ENCODE measurements around the gene BCAS3.

DNA sequence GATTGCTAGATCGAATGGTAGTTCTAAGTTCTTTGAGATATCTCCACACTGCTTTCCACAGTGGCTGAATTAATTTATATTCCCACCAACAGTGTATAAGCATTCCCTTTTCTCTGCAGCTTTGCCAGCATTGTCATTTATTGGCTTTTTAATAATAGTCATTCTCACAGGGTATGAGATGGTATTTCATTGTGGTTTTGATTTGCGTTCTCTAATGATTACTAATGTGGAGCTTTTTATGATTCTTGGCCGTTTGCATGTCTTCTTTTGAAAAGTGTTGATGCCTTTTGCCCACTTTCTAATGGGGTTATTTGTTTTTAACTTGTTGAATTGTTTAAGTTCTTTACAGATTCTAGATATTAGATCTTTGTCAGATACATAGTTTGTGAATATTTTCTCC is 36.5 kb upstream of the BCAS3 start:
- no peak for TF ChIP-seq POLR2A (IDR thresholded peaks at IDR 0.05)
- TF ChIP-seq, protein P1, sequence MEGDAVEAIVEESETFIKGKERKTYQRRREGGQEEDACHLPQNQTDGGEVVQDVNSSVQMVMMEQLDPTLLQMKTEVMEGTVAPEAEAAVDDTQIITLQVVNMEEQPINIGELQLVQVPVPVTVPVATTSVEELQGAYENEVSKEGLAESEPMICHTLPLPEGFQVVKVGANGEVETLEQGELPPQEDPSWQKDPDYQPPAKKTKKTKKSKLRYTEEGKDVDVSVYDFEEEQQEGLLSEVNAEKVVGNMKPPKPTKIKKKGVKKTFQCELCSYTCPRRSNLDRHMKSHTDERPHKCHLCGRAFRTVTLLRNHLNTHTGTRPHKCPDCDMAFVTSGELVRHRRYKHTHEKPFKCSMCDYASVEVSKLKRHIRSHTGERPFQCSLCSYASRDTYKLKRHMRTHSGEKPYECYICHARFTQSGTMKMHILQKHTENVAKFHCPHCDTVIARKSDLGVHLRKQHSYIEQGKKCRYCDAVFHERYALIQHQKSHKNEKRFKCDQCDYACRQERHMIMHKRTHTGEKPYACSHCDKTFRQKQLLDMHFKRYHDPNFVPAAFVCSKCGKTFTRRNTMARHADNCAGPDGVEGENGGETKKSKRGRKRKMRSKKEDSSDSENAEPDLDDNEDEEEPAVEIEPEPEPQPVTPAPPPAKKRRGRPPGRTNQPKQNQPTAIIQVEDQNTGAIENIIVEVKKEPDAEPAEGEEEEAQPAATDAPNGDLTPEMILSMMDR (IDR thresholded peaks at IDR 0.05) = no peak

Measured in heart left ventricle (tissue), 13 donors.